Measurements from ENCODE around the gene PSMD6.

GRCh38 chr3:64070704-64071103 is 47.4 kb upstream of the PSMD6 start:
- no peak for TF ChIP-seq RCOR1 (conservative IDR thresholded peaks at IDR 0.05; ENCODE audit: low read depth, low read length)
- TF ChIP-seq RBBP5 (conservative IDR thresholded peaks at IDR 0.05): no peak
- no peak for TF ChIP-seq TAF1 (IDR thresholded peaks at IDR 0.05; ENCODE audit: borderline replicate concordance, low read depth, low read length)
